Measurements from ENCODE around the gene USP43.
"Not testable (repeated sequence)": the region's sequence is repeated elsewhere in the genome, so short reads cannot be mapped to it uniquely, and the experiment has no call there.

Gene USP43, protein sequence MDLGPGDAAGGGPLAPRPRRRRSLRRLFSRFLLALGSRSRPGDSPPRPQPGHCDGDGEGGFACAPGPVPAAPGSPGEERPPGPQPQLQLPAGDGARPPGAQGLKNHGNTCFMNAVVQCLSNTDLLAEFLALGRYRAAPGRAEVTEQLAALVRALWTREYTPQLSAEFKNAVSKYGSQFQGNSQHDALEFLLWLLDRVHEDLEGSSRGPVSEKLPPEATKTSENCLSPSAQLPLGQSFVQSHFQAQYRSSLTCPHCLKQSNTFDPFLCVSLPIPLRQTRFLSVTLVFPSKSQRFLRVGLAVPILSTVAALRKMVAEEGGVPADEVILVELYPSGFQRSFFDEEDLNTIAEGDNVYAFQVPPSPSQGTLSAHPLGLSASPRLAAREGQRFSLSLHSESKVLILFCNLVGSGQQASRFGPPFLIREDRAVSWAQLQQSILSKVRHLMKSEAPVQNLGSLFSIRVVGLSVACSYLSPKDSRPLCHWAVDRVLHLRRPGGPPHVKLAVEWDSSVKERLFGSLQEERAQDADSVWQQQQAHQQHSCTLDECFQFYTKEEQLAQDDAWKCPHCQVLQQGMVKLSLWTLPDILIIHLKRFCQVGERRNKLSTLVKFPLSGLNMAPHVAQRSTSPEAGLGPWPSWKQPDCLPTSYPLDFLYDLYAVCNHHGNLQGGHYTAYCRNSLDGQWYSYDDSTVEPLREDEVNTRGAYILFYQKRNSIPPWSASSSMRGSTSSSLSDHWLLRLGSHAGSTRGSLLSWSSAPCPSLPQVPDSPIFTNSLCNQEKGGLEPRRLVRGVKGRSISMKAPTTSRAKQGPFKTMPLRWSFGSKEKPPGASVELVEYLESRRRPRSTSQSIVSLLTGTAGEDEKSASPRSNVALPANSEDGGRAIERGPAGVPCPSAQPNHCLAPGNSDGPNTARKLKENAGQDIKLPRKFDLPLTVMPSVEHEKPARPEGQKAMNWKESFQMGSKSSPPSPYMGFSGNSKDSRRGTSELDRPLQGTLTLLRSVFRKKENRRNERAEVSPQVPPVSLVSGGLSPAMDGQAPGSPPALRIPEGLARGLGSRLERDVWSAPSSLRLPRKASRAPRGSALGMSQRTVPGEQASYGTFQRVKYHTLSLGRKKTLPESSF

DNA sequence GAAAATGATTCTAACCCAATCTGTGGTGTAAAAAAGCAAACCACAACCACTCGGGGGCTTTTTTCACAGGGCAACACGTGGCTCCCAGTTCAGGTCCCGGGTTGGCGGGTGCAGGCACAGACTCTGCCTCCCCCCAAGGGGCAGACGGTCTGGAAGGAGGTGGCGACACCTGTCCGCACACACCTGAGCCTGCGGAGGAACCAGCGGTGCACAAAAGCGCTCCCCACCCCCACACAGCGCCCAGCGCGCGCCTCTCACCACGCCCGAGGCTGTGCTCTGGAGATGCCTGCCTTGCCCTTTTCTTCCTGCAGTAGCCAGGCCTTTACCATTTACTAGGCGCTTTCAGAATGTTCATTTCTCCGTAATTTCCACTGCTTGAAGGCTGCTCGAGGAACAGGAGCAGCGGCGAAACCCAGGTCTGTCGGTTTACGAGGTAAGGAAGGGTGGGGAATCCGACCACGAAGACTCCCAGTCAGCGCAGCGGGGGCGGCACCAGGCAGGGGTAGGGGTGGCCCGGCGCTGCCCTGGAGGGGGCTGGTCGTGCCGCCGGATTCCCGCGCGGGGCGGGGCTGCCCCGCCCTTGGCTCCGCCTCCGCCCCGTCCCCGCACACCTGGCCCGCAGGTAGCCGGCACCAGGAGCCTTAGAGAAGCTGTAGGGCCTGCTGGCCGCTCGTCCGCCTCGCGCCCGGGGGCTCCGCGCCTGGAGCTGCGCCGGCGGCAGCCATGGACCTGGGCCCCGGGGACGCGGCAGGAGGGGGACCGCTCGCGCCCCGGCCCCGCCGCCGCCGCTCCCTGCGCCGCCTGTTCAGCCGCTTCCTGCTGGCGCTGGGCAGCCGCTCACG lies at the start of gene USP43:
Gene USP43 (plus strand): TSS at position 608 of the 842 bp plus-strand sequence. CDS start 116 bp downstream, at position 724.
- no peak for DNase-seq (ENCODE audit: low read depth in 2 of 2)

DNA sequence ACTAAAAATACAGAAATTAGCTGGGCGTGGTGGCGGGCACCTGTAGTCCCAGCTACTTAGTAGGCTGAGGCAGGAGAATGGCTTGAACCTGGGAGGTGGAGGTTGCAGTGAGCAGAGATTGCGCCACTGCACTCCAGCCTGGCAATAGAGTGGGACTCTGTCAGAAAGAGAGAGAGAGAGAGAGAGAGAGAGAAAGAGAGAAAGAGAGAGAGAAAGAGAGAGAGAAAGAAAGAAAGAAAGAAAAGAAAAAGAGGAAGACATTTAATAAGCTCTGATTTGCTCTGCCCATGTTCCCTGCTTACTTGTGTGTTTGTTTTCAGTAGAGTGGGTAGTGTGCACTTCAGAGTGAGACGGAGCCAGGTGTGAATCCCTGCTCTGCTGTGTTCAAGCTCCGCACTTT lies 47.7 kb upstream of the USP43 start:
- DNase-seq (ENCODE audit: low read depth in 2 of 2) = not testable (repeated sequence)

DNA sequence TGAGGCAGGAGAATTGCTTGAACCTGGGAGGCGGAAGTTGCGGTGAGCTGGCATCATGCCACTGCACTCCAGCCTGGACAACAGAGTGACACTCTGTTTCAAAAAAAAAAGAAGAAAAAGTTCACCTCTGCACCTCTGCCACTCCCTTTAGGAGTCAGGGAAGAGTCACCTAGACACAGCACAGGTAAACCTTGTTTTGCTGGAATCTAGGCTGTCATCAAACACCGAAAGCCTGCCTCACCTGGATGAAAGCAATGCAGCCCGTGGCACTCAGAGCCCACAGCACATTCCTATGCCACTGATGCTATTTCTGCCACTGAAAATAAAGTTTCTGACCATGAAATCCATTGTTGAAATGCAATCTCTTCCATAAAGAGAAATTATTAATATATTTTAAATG lies 46.7 kb upstream of the USP43 start:
- no peak for DNase-seq (ENCODE audit: low read depth in 2 of 2)

DNA sequence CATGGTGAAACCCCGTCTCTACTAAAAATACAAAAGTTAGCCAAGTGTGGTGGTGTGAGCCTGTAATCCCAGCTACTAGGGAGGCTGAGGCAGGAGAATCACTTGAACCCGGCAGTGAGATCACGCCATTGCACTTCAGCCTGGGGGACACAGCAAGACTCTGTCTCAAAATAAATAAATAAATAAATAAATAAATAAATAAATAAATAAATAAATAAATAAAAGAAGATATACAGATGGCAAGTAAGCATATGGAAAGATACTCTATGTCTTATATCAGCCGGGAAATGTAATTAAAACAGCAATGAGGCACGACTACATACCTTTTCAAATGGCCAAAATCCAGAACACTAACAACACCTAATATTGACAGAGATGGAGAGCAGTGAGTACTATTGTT lies 40.7 kb upstream of the USP43 start:
- not testable (repeated sequence) for DNase-seq (ENCODE audit: low read depth in 2 of 2)

DNA sequence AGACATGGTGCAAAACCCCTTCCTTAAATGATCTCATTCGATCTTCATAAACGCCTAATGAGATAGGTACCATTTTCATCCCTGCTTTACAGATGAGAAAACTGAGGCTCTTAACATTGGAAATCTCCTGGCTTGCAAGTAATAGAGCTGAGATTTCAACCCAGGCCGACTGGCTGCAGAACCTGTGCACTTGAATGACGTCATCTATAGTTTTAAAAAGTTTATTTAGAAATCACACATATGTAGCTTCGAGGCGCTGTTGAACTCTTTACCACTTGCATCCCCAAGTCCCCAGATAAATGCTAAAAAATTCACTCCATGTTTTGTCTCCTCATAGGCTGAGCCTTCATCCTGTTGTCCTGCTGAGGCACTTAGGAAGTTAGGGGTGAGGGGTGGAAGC lies 38.9 kb upstream of the USP43 start:
- no peak for DNase-seq (ENCODE audit: low read depth in 2 of 2)

DNA sequence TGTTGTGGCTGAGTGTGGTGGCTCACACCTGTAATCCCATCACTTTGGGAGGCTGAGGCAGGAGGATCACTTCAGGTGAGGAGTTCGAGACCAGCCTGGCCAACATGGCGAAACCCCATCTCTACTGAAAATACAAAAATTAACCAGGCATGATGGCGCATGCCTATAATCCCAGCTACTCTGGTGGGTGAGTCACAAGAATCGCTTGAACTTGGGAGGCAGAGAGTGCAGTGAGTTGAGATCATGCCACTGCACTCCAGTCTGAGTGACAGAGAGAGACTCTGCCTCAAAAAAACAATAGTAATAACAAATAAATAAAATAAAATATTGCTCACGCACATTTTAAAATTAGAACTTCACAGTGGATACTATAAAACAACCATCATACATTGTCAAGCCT lies 38.3 kb upstream of the USP43 start:
- DNase-seq (ENCODE audit: low read depth in 2 of 2) = not testable (repeated sequence)

DNA sequence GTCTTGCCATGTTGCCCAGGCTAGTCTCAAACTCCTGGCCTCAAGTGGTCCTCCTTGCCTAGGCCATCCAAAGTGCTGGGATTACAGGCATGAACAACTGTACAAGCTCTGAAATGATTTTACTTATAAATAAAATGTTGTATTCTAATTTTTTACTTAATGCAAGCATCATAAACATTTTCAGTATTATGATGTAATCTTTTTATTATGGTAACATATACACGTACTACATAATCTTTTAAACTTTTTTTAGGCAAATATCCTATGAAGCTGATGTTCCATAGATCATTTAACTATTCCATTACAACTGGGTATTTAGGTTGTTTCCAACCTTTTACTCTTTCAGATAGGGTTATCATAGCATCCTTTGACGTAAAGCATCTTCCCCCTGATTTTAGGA lies 33.8 kb upstream of the USP43 start:
- DNase-seq (ENCODE audit: low read depth in 2 of 2) = no peak

DNA sequence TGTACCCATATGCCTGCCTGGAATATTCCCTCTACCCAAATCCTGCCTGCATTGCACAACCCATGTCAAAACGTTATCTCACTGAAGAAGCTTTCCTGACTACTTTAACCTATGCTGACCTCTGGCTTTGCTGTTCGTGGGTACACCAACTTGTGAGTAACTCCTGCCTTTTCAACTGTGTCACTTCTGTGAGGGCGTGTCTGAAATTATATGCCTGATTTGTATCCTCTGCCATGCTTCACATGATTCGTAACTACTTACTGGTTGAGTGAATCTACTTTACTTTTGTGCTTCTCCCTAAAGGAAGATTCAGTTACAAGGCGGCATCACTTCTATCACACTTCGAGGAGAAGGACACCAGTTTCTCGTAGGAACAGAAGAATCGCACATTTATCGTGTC lies 33.3 kb upstream of the USP43 start:
- DNase-seq (ENCODE audit: low read depth in 2 of 2) = no peak

DNA sequence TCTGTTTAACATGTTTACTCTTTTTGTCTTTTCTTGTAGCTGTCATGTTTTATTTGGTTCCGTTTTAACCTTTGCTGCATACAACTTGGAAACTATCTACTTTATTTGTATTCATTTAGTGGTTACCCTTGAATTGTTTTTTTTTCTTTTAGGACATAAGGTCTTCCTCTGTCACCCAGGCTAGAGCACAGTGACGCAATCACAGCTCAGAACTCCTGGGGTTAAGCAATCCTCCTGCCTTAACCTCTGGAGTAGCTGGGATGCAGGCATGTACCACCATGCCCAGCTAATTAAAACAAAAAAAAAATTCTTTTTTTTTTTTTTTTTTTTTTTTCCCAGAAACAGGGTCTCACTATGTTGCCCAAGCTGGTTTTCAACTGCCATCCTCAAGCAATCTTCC lies 29.8 kb upstream of the USP43 start:
- DNase-seq (ENCODE audit: low read depth in 2 of 2) = no peak

DNA sequence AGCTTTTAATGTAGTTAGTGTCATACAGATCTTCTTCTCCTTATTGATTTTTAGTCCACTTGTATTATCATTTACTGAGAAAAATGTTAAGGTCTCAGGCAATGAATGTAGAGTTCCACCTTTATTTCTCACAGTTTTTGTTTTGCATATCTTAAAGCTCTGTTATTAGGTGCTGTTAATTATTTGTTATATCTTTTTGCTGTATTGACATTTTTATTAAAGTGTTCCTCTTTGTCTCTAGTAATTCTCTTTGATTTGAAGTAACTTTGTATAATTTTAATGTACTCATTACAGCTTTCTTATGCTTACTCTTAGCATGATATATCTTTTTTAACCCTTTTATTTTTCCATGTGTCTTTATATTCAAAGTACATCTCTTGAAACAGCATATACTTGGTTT lies 22.4 kb upstream of the USP43 start:
- no peak for DNase-seq (ENCODE audit: low read depth in 2 of 2)

DNA sequence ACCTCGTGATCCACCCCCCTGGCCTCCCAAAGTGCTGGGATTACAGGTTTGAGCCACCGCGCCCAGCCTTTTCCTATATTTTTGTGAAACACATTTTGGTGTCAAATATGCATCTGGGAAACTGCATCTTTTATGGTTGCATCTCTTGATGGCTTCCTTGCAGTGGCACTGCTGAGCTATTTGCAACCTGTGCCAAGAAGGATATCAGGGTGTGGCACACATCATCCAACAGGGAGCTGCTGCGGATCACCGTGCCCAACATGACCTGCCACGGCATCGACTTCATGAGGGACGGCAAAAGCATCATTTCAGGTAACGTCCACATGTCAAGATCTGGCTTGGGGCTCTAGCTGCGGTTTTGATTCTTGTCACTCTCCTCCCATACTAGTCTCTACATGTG lies 16.8 kb upstream of the USP43 start:
- DNase-seq (ENCODE audit: low read depth in 2 of 2) = no peak

DNA sequence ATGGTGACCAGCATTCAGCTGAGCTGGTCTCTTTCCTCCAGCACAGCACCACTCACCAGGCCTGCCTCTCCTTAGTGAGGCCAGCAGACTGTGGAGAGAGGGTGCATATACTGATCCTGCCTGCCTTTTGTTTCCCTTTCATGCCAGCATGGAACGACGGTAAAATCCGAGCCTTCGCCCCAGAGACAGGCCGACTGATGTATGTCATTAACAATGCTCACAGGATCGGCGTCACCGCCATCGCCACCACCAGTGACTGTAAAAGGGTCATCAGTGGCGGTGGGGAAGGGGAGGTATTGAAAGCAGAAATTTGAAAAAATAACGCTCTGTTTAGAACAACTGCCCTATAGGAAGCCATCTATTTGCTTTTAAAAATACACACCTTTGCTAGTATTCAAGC lies 12.6 kb upstream of the USP43 start:
- no peak for DNase-seq (ENCODE audit: low read depth in 2 of 2)

DNA sequence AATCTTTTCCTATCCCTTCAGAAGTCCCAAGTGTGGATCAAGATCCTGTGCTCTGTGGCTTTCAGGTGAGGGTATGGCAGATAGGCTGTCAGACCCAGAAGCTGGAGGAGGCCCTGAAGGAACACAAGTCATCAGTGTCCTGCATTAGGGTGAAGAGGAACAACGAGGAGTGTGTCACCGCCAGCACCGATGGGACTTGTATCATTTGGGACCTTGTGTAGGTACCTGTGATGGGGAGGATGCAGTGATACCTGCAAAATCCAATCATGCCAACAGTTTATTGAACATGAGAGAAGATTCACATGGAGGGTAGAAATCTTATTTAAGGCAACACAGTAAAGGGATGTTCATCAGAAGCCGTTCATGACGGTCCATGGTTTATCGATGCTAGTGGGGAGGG lies 10.0 kb upstream of the USP43 start:
- no peak for DNase-seq (ENCODE audit: low read depth in 2 of 2)

DNA sequence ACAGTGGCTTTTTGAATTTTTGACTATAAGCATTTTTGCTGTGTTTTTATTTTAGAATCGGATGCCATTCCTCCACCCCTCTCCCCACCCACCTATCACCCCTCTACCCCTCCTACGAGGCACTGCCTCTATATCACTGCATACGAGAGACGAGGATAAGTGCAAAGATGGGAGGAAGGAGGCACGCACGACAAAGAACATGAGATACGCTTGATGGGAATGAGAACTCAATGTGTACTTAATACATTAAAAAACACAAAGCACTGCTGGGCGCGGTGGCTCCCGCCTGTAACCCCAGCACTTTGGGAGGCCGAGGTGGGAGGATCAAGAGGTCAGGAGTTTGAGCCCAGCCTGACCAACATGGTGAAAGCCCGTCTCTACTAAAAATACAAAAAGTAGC lies 8.8 kb upstream of the USP43 start:
- no peak for DNase-seq (ENCODE audit: low read depth in 2 of 2)

DNA sequence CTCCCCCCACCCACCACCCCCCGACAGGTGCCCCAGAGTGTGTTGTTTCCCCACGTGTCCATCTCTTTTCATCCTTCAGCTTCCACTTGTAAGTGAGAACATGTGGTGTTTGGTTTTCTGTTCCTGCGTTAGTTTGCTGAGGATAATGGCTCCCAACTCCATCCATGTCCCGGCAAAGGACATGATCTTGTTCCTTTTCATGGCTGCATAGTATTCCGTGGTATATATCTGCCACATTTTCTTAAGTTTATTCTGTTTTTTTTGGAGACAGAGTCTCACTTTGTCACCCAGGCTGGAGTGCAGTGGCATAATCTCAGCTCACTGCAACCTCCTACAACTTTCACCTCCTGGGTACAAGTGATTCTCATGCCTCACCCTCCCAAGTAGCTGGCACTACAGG lies 4.9 kb upstream of the USP43 start:
- DNase-seq (ENCODE audit: low read depth in 2 of 2) = not testable (repeated sequence)

DNA sequence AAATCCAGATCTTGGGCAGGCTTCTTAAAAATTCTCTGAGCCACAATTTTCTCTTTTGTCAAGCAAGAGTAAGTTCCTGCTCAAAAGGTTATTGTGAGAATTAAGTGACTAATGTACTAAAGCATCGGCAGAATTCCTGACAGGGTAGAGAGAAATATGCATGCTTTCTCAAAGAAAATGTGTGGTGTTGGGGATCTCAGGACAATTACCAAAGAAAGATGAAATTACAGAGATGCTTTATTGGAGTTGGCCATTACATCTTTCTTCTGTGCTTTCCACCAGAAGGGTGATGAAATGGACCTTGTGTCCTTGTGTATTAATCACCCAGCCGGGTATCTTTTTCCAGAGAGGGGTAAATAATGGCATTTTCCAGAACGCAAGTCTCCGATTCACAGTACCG lies 1.7 kb upstream of the USP43 start:
- no peak for DNase-seq (ENCODE audit: low read depth in 2 of 2)

DNA sequence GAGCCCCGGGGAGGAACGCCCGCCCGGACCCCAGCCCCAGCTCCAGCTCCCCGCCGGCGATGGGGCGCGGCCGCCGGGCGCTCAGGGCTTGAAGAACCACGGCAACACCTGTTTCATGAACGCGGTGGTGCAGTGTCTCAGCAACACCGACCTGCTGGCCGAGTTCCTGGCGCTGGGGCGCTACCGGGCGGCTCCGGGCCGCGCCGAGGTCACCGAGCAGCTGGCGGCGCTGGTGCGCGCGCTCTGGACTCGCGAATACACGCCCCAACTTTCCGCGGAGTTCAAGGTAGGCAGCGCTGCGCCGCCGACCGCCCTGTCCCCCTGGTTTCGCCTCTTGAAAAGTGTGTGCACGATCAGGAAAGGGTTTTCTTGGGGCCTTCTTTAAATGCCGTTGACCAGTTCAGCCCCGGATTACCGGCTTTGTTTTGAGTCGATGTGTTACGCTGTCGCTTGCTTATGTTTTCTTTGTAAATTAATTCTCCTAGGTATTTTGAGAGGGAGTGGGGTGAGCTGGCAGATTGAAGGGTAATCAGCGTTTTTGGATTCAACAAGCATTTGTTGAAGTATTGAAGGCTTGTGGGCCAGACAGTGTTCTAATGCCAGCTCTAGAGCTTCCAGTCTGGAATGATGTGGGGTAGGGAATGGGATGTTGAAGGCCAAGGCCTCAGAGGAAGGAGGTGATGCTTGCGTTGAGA lies 681 bp downstream of the USP43 start:
- no peak for DNase-seq (ENCODE audit: low read depth in 2 of 2)

DNA sequence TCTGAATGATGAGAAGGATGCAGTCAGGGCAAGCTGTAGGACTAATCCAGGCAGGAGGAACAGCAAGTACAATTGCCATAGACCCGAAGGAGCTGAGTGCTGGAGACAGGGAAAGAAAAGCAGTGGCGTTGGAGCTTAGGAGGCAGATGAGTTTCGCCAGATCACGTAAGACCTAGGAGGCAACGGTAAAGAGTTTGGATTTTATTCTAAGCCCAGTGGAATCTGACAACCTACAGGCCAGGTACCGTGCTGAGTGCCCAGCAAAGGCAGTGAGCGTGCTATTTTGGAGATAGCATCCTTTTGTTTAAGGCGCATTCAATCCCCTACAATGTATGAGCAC lies 1.2 kb downstream of the USP43 start:
- no peak for DNase-seq (ENCODE audit: low read depth in 2 of 2)

DNA sequence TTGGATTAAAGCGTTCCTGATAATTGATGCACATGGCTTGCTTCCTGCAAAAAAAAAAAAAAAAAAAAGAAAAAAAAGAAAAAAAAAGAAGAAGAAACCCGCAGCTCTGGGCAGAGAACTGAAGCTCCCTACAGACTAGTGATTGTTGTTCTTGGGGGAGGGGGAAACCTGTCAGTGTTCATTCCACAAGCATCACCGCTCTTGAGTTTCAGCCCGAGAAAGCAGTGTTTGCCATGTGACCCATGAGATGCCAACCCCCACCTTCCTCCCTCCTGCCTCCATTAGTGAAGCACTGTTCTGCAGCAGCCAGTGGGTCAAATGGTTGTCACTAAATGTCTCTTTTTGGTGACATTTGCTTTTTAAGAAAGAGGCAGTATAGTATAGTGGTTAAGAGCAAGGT lies 1.7 kb downstream of the USP43 start:
- DNase-seq (ENCODE audit: low read depth in 2 of 2) = no peak

DNA sequence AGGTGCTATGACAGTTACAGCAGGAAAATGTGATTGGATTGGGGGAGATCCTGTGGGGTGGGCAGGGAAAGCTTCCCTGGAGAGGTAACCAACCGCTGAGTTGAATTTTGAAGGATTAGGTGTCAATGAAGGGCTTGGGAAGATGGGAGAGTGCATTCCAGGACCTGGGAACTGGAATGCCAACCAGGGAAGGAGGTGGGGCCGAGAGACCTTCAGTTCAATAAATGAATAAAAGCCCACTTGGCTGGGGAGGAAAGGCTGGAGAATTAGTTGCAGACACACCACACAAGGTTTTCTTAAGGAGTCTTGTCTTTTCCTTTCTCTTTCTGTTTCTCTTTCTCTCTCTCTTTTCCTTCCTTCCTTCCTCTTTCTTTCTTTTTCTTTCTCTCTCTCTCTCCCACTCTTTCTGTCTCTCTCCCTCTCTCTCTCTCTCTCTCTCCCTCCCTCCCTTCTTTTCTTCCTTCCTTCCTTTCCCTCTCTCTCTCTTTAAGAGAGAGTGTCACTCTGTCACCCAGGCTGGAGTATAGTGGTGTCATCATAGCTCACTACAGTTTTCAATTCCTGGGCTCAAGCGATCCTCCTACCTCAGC lies 3.3 kb downstream of the USP43 start:
- DNase-seq (ENCODE audit: low read depth in 2 of 2) = no peak
